ENCODE data around the gene ACTG2. TPM values are rescaled to one million over a fixed set of nuclear protein-coding genes. Genes with fewer than 3 reads are reported as not detected.
A peak's percentile ranks its signal among the peaks of the same experiment; 100 is the strongest.
"Not testable (repeated sequence)": the region's sequence is repeated elsewhere in the genome, so short reads cannot be mapped to it uniquely, and the experiment has no call there.

ACTG2 gene
- total and polyA plus RNA-seq, 7 donors, result 16.9 to 10,290 (median 3,612) TPM

DNA sequence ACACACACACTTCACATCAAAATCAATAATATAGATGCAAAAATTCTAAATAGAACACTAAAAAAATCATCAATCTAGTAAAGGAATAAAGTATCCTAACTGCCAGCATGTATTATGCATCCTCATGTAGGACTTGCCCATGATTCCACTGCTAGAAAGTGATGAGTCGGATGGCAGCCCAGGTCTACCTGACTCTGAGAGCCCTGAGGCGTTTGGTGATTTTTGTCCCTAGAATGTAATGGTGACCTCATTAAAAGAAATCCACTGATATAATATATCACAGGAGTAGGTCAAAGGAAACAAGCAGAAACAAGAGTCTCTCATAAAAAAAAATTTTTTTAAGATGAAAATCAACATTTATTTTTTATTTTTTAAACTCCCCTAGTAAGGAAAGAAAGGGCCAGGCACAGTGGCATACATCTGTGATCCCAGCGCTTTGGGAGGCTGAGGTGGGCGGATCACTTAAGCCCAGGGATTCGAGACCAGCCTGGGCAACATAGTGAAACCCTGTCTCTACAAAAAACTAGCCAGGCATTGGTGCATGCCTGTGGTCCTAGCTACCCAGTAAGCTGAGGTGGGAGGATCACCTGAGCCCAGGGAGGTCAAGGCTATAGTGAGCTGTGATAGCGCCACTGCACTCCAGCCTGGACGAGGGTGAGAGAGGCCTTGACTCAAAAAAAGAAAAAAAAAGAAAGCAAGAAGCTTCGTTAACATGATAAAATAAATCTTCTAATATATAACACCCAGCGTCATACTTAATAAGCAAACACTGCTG lies 24.4 kb upstream of the ACTG2 start:
- H3K27me3 ChIP-seq, result no peaks in the 10 kb centered on the region
- H3K4me1 ChIP-seq, result peaks cover 0 to 31% (median 26%) of the 10 kb centered on the region in 4 donors
- H3K27ac ChIP-seq, result peak overlapping the region; percentile 85 to 94 (median 86)
- H3K36me3 ChIP-seq, result peaks cover 0 to 36% (median 7%) of the 10 kb centered on the region in 4 donors
- no peak for TF ChIP-seq POLR2A (IDR thresholded peaks at IDR 0.05)
- TF ChIP-seq POLR2AphosphoS5 (IDR thresholded peaks at IDR 0.05), result no peak
- no peaks in the 10 kb centered on the region for H3K9me3 ChIP-seq
- DNase-seq, result no peak
- no peak overlapping the region for H3K4me3 ChIP-seq
- WGBS, 2 donors, result 96% methylated on average over 9 of the region's 9 CpGs
- intact Hi-C loops (cut with DNase I), result no loop called here

DNA sequence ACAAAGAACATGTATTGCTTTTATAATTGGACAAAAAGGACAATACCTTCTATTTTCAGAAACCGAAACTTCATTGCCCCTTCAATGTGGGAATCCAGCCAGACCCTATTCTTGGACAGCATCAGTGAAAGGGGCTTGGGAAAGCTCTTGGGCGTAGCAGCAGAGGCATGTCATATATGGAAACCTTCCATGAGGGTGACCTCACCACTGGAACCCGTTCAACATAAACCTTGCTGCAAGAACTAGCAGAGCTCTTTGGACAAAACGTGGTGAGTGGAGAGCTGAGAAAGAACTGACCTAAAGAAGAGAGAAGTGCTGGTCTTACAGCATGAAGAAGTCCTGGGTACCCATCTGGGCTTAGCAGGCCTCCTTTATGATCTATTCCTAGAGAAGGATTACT lies 22.7 kb upstream of the ACTG2 start:
- Histone ChIP-seq H3K4me1 (peaks cover 0 to 44% (median 39%) of the 10 kb centered on the region in 4 donors), H3K36me3 (peaks cover 0 to 19% (median 0%) of the 10 kb centered on the region in 4 donors), H3K27ac (peak overlapping the region; percentile 85 to 94 (median 86)), H3K27me3 (no peaks in the 10 kb centered on the region), H3K4me3 (no peak overlapping the region), H3K9me3 (no peaks in the 10 kb centered on the region)
- 67 to 72% methylated on average over 4 of the region's 4 CpGs for WGBS, 2 donors
- intact Hi-C loops (cut with DNase I), result loop anchor here (2.0 to 5.0 kb wide), 2 partner anchors 23 to 33 kb away; partner anchors contain the start of gene ACTG2
- peak; percentile 59 to 73 (median 72) for TF ChIP-seq POLR2AphosphoS5 (IDR thresholded peaks at IDR 0.05)
- TF ChIP-seq POLR2A (IDR thresholded peaks at IDR 0.05), result no peak
- TF ChIP-seq, protein P1, sequence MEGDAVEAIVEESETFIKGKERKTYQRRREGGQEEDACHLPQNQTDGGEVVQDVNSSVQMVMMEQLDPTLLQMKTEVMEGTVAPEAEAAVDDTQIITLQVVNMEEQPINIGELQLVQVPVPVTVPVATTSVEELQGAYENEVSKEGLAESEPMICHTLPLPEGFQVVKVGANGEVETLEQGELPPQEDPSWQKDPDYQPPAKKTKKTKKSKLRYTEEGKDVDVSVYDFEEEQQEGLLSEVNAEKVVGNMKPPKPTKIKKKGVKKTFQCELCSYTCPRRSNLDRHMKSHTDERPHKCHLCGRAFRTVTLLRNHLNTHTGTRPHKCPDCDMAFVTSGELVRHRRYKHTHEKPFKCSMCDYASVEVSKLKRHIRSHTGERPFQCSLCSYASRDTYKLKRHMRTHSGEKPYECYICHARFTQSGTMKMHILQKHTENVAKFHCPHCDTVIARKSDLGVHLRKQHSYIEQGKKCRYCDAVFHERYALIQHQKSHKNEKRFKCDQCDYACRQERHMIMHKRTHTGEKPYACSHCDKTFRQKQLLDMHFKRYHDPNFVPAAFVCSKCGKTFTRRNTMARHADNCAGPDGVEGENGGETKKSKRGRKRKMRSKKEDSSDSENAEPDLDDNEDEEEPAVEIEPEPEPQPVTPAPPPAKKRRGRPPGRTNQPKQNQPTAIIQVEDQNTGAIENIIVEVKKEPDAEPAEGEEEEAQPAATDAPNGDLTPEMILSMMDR (IDR thresholded peaks at IDR 0.05), result no peak
- peak in 1 of 4 donors; percentile 18 for TF ChIP-seq EP300 (IDR thresholded peaks at IDR 0.05)
- DNase-seq, result peak; percentile 92

DNA sequence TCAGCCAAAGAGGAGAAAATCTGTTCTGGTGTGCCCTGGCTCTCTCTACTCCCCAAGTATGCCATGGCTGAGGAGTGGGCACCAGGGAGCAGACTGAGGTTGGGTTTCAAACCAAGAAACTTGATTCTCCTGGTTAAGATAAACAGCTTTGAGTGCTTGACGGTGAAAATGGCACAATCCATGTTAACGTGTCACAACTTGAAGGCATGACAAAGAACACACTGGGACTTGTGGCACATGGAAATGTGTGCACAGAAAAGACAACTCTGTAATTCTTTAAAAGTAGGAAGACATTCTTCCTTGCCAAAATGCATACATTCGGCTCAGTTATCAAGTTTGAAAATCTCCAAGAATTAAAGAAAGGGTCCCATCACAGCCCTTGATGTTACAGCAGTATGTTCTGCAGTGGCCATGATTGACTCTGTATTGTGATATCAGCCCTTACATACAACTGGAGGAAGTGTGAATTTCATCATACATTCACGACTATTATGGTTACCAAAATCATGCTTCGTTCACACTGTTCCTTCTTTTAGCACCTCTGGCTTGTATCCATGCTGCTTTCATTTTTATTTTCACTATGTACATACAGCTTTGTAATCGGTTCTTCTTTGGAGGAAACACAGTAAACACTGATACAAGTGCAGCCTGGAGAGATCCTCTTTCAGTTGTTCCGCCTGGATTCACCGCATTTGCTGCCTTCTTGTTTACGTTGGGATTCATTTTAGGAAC lies 15.6 kb upstream of the ACTG2 start:
- H3K27me3 ChIP-seq, result no peaks in the 10 kb centered on the region
- no peak for TF ChIP-seq POLR2A (IDR thresholded peaks at IDR 0.05)
- TF ChIP-seq POLR2AphosphoS5 (IDR thresholded peaks at IDR 0.05), result no peak
- WGBS, 2 donors, result 35 to 55% methylated on average over 9 of the region's 9 CpGs
- no peaks in the 10 kb centered on the region for H3K9me3 ChIP-seq
- peaks cover 0 to 43% (median 34%) of the 10 kb centered on the region in 4 donors for H3K4me1 ChIP-seq
- peak overlapping the region; percentile 57 to 94 (median 85) for H3K27ac ChIP-seq
- peak overlapping the region in 2 of 4 donors; percentile 10 to 16 for H3K4me3 ChIP-seq
- DNase-seq, result no peak
- intact Hi-C loops (cut with DNase I), result no loop called here
- H3K36me3 ChIP-seq, result no peaks in the 10 kb centered on the region

DNA sequence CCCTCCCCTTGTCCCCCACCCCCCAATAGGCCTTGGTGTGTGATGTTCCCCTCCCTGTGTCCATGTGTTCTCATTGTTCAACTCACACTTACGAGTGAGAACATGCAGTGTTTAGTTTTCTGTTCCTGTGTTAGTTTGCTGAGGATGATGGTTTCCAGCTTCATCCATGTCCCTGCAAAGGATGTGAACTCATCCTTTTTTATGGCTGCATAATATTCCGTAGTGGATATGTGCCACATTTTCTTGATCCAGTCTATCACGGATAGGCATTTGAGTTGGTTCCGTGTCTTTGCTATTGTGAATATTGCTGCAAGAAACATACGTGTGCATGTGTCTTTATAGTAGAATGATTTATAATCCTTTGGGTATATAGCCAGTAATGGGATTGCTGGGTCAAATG lies 14.8 kb upstream of the ACTG2 start:
- peaks cover 0 to 40% (median 31%) of the 10 kb centered on the region in 4 donors for H3K4me1 ChIP-seq
- H3K36me3 ChIP-seq; H3K9me3 ChIP-seq; H3K27me3 ChIP-seq; DNase-seq; intact Hi-C loops (cut with DNase I): not testable (repeated sequence)
- peak overlapping the region in 3 of 4 donors; percentile 85 to 94 (median 85) for H3K27ac ChIP-seq
- WGBS, 2 donors, result 95% methylated on average over 5 of the region's 5 CpGs
- peak overlapping the region in 2 of 4 donors; percentile 10 to 16 for H3K4me3 ChIP-seq

DNA sequence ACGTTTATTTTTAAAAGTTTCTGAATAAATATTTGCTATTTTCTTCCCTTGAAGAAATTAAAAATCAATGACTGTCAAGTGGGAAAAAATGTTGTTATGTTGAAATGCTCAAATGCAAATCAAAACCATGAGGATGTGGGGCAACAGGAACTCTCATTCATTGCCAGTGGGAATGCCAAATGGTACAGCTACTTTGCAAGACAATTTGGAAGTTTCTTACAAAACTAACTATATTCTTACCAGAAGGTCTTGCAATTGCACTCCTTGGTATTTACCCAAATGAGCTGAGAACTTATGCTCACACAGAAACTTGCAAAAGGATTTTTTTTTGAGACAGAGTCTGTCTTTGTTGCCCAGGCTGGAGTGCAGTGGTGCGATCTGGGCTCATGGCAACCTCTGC lies 7.4 kb upstream of the ACTG2 start:
- peaks cover 0 to 31% (median 20%) of the 10 kb centered on the region in 4 donors for H3K4me1 ChIP-seq
- H3K36me3 ChIP-seq, result no peaks in the 10 kb centered on the region
- no peaks in the 10 kb centered on the region for H3K27me3 ChIP-seq
- H3K9me3 ChIP-seq, result no peaks in the 10 kb centered on the region
- intact Hi-C loops (cut with DNase I), result no loop called here
- no peak for DNase-seq
- TF ChIP-seq POLR2AphosphoS5 (IDR thresholded peaks at IDR 0.05) (no peak), POLR2A (IDR thresholded peaks at IDR 0.05) (no peak), EP300 (IDR thresholded peaks at IDR 0.05) (no peak)
- TF ChIP-seq, protein P1 (IDR thresholded peaks at IDR 0.05), result no peak
- no peak overlapping the region for H3K4me3 ChIP-seq
- H3K27ac ChIP-seq, result no peak overlapping the region
- 71 to 73% methylated on average over 2 of the region's 2 CpGs for WGBS, 2 donors

DNA sequence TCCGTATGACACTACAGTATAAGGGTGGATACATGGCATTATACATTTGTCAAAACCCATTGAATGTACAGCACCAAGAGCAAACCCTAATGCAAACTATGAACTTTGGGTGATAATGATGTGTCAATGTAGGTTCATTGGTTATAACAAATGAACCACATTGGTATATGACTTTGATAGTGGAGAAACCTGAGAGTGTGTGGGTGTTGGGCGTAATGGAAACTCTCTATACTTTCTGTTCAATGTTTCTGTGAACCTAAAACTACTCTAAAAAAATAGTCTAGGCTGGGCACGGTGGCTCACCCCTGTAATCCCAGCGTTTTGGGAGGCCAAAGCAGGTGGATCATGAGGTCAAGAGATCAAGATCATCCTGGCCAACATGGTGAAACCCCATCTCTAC lies 6.5 kb upstream of the ACTG2 start:
- Histone ChIP-seq H3K4me3 (no peak overlapping the region), H3K4me1 (peaks cover 0 to 41% (median 30%) of the 10 kb centered on the region in 4 donors), H3K27me3 (no peaks in the 10 kb centered on the region), H3K27ac (no peak overlapping the region), H3K9me3 (no peaks in the 10 kb centered on the region), H3K36me3 (no peaks in the 10 kb centered on the region)
- 78 to 84% methylated on average over 4 of the region's 4 CpGs for WGBS, 2 donors
- intact Hi-C loops (cut with DNase I), result no loop called here
- TF ChIP-seq EP300 (IDR thresholded peaks at IDR 0.05) (no peak), POLR2A (IDR thresholded peaks at IDR 0.05) (no peak), POLR2AphosphoS5 (IDR thresholded peaks at IDR 0.05) (no peak)
- TF ChIP-seq, protein P1 (IDR thresholded peaks at IDR 0.05), result no peak
- DNase-seq, result no peak

DNA sequence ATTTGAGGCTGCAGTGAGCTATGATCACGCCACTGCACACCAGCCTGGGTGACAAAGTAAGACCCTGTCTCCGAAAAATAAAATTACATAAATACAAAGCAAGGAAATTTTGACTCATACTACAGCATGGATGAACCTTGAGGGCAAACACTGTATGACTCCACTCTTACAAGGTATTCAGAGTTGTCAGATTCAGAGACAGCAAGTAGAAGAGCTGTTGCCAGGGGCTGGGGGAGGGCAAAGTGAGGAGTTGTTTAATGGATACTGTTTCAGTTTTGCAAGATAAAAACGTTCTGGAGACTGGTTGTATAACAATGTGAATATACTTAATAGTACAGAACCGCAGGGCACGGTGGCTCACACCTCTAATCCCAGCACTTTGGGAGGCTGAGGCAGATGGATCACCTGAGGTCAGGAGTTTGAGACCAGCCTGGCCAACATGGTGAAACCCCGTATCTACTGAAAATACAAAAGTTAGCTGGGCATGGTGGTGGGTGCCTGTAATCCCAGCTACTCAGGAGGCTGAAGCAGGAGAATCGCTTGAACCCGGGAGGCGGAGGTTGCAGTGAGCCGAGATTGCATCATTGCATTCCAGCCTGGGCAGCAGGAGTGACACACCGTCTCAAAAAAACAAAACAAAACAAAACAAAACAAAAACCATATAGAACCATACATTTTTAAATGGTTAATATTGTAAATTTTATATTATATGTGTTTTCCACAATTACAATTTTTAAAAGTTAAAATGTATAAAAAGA lies 5.0 kb upstream of the ACTG2 start:
- 83 to 85% methylated on average over 11 of the region's 11 CpGs for WGBS, 2 donors
- H3K9me3 ChIP-seq; H3K36me3 ChIP-seq; intact Hi-C loops (cut with DNase I); H3K27me3 ChIP-seq; H3K4me3 ChIP-seq: not testable (repeated sequence)
- Histone ChIP-seq H3K4me1 (peaks cover 0 to 52% (median 41%) of the 10 kb centered on the region in 4 donors), H3K27ac (peak overlapping the region in 3 of 4 donors; percentile 92 to 99 (median 97))
- peak; percentile 38 for DNase-seq
